ENCODE results near the gene RCBTB2.

GRCh38 chr13:48510698-48511097 lies 22.2 kb downstream of the RCBTB2 start:
- no peak for TF ChIP-seq CTCF (IDR thresholded peaks at IDR 0.05)
- no peak for TF ChIP-seq POLR2A (IDR thresholded peaks at IDR 0.05)
